HCT116 (cell line): ENCODE data around the gene TNRC6B. TPM values are rescaled to one million over a fixed set of nuclear protein-coding genes. Genes with fewer than 3 reads are reported as not detected.

Experiments used
- ATAC-seq: fragments of 200-7000 bp; cut with Tn5 transposase; 2 replicates; pipeline ENCODE4 v1.9.1; 2020; ENCODE audit warnings: mild to moderate bottlenecking, moderate library complexity
- BruUV-seq: library from RNA; stranded (reverse); fragments of 400-500 nt; replicated peaks from 2 replicates; lab custom pipeline; 2021; lab: Mats Ljungman, UMichigan
- CTCF ChIA-PET: fragments of 300-600 bp; sonication (Branson Sonifier 250); formaldehyde crosslinking; loops from one replicate; lab custom pipeline; 2021; ENCODE audit warnings: antibody characterized with exemption; lab: Charles Lee
- POLR2A ChIA-PET: fragments of 300-600, 350-600 bp; sonication (Branson Sonifier 250); formaldehyde crosslinking; loops from one replicate; lab custom pipeline; 2021; ENCODE audit warnings: antibody characterized with exemption; lab: Charles Lee
- RAD21 ChIA-PET, 2 experiments: fragments of 300-600 bp; sonication (Branson Sonifier 250); formaldehyde crosslinking; loops; one replicate each; lab custom pipeline; 2023; ENCODE audit warnings: low total read pairs in 2 of 2; ENCODE audit not compliant: uncharacterized antibody in 2 of 2, unreplicated experiment in 2 of 2, low non-redundant PET in 1 of 2; lab: Charles Lee
- DNase-seq: peaks from one replicate; pipeline ENCODE4 v3.0.0-alpha.2; 2010; ENCODE audit warnings: low read depth, low spot score
- H2AFZ ChIP-seq: fragments of 200-600 bp; shearing (Covaris generic), sonication (generic); 2 replicates; pipeline ENCODE4 v1.6.1; 2017; ENCODE audit warnings: low read depth, mixed run types, mixed read lengths, antibody characterized with exemption, low read length; ENCODE audit not compliant: poor library complexity, severe bottlenecking
- H3K27ac ChIP-seq: 2 replicates; pipeline ENCODE4 v1.5.1; 2012; ENCODE audit warnings: low read depth, low read length
- H3K27me3 ChIP-seq: fragments of 200-600 bp; sonication (generic); 2 replicates; pipeline ENCODE4 v1.6.1; 2016; ENCODE audit warnings: mixed run types, low read length, mixed read lengths; ENCODE audit not compliant: insufficient read depth
- H3K36me3 ChIP-seq, 2 experiments: fragments of 200-500 bp in 1 of 2; fragments of 200-600 bp in 1 of 2; sonication (Bioruptor generic) in 1 of 2; sonication (generic) in 1 of 2; 2 replicates each; pipeline versions ENCODE4 v1.5.1 to v1.6.1; 2014 to 2016; ENCODE audit warnings: low read length in 2 of 2, inconsistent platforms in 1 of 2, mixed read lengths in 1 of 2, mixed run types in 1 of 2; ENCODE audit not compliant: insufficient read depth in 2 of 2, control insufficient read depth in 1 of 2
- H3K4me1 ChIP-seq, 2 experiments: fragments of 200-600 bp in 1 of 2; sonication (generic) in 1 of 2; 2 replicates each; pipeline versions ENCODE4 v1.5.1 to v1.6.1; 2012 to 2017; ENCODE audit warnings: low read length in 2 of 2, inconsistent platforms in 1 of 2, mild to moderate bottlenecking in 1 of 2, mixed read lengths in 1 of 2, mixed run types in 1 of 2, moderate library complexity in 1 of 2; ENCODE audit not compliant: insufficient read depth in 2 of 2, control insufficient read depth in 1 of 2
- H3K4me2 ChIP-seq: fragments of 200-600 bp; sonication (generic); 2 replicates; pipeline ENCODE4 v1.6.1; 2017; ENCODE audit warnings: mixed run types, low read length, mixed read lengths
- H3K4me3 ChIP-seq, 2 experiments: fragments of 200-600 bp in 1 of 2; sonication (generic) in 1 of 2; replicated peaks in 1 of 2; 2 replicates each; pipeline ENCODE4 v1.5.1; 2011 to 2016; ENCODE audit warnings: low read length in 2 of 2, control low read depth in 1 of 2, low read depth in 1 of 2, mild to moderate bottlenecking in 1 of 2, mixed read lengths in 1 of 2, mixed run types in 1 of 2
- H3K79me2 ChIP-seq: fragments of 200-600 bp; sonication (generic); 2 replicates; pipeline ENCODE4 v1.6.1; 2017; ENCODE audit warnings: mild to moderate bottlenecking, mixed run types, low read length, moderate library complexity, mixed read lengths; ENCODE audit not compliant: insufficient read depth
- H3K9ac ChIP-seq: fragments of 200-600 bp; sonication (generic); 2 replicates; pipeline ENCODE4 v1.6.1; 2016; ENCODE audit warnings: low read length, mixed read lengths
- H3K9me2 ChIP-seq: fragments of 200-600 bp; sonication (generic), shearing (Covaris generic); 2 replicates; pipeline ENCODE4 v1.6.1; 2017; ENCODE audit warnings: mixed run types, mild to moderate bottlenecking, moderate library complexity; ENCODE audit not compliant: insufficient read depth
- H3K9me3 ChIP-seq, 2 experiments: fragments of 200-500 bp in 1 of 2; fragments of 200-600 bp in 1 of 2; sonication (Bioruptor generic) in 1 of 2; sonication (generic) in 1 of 2; 2 replicates each; pipeline ENCODE4 v1.6.1; 2014 to 2017; ENCODE audit warnings: low read length in 2 of 2, mixed read lengths in 2 of 2, inconsistent platforms in 1 of 2, low read depth in 1 of 2, mild to moderate bottlenecking in 1 of 2, mixed run types in 1 of 2, moderate library complexity in 1 of 2; ENCODE audit not compliant: control insufficient read depth in 1 of 2, insufficient read depth in 1 of 2
- H4K20me1 ChIP-seq: fragments of 200-600 bp; sonication (generic), shearing (Covaris generic); 2 replicates; pipeline ENCODE4 v1.6.1; 2017; ENCODE audit warnings: mixed run types, mild to moderate bottlenecking, moderate library complexity; ENCODE audit not compliant: insufficient read depth
- CBX3 ChIP-seq: IDR thresholded peaks from 2 replicates; pipeline ENCODE4 v1.6.1; 2012; ENCODE audit warnings: low read depth
- CEBPB ChIP-seq: IDR thresholded peaks from 2 replicates; pipeline ENCODE4 v1.6.1; 2012; ENCODE audit warnings: low read depth
- EGR1 ChIP-seq: IDR thresholded peaks from 2 replicates; pipeline ENCODE4 v1.6.1; 2012; ENCODE audit warnings: low read depth
- EZH2 ChIP-seq: fragments of 200-600 bp; sonication (generic); IDR thresholded peaks from 2 replicates; pipeline ENCODE4 v1.6.1; 2017; ENCODE audit warnings: antibody characterized with exemption, mixed run types
- EZH2phosphoT487 ChIP-seq: fragments of 200-600 bp; IDR thresholded peaks from 2 replicates; pipeline ENCODE4 v1.6.1; 2018; ENCODE audit warnings: antibody characterized with exemption, borderline replicate concordance
- FOSL1 ChIP-seq: IDR thresholded peaks from 2 replicates; pipeline ENCODE4 v1.6.1; 2012; ENCODE audit warnings: low read depth
- JUND ChIP-seq: IDR thresholded peaks from 2 replicates; pipeline ENCODE4 v1.6.1; 2012
- POLR2A ChIP-seq: IDR thresholded peaks from 2 replicates; pipeline ENCODE4 v1.7.0; 2011; ENCODE audit warnings: borderline replicate concordance; ENCODE audit not compliant: insufficient read depth, insufficient read length; ENCODE audit errors: extremely low read depth
- RAD21 ChIP-seq: IDR thresholded peaks from 2 replicates; pipeline ENCODE4 v1.6.1; 2012; ENCODE audit warnings: low read depth, mild to moderate bottlenecking
- SIN3A ChIP-seq: IDR thresholded peaks from 2 replicates; pipeline ENCODE4 v1.6.1; 2012; ENCODE audit warnings: low read depth
- SP1 ChIP-seq: IDR thresholded peaks from 2 replicates; pipeline ENCODE4 v1.6.1; 2012; ENCODE audit warnings: low read depth
- SRF ChIP-seq: IDR thresholded peaks from 2 replicates; pipeline ENCODE4 v1.6.1; 2012; ENCODE audit warnings: low read depth
- TCF7L2 ChIP-seq: IDR thresholded peaks from 2 replicates; pipeline ENCODE4 v1.7.0; 2011; ENCODE audit warnings: borderline replicate concordance, inconsistent platforms; ENCODE audit not compliant: insufficient read depth, insufficient read length; ENCODE audit errors: extremely low read depth
- YY1 ChIP-seq: IDR thresholded peaks from 2 replicates; pipeline ENCODE4 v1.6.1; 2011; ENCODE audit warnings: low read length, low read depth, moderate library complexity, mild to moderate bottlenecking; ENCODE audit not compliant: insufficient replicate concordance; ENCODE audit errors: extremely low read depth
- intact Hi-C: fragments of 100-400 bp; cut with micrococcal nuclease; formaldehyde crosslinking; loops from 2 replicates; pipeline ENCODE4 v1.10.0; 2022
- total RNA-seq: library from RNA; stranded (reverse); gene quantifications from one replicate; pipeline ENCODE4 v1.2.1, GENCODE V29; 2021; ENCODE audit not compliant: unreplicated experiment
- TF ChIP-seq, protein P1 (sequence below), 3 experiments: fragments of 200-600 bp in 1 of 3; sonication (generic) in 1 of 3; IDR thresholded peaks in 2 of 3; conservative IDR thresholded peaks in 1 of 3; 2 replicates each; pipeline ENCODE4 v1.5.1; 2012 to 2017; ENCODE audit warnings: low read depth in 2 of 3, low read length in 2 of 3, antibody characterized with exemption in 1 of 3, borderline replicate concordance in 1 of 3, control low read depth in 1 of 3, mild to moderate bottlenecking in 1 of 3, mixed read lengths in 1 of 3, mixed run types in 1 of 3, moderate library complexity in 1 of 3; ENCODE audit not compliant: insufficient read depth in 1 of 3
- TF ChIP-seq, protein P2 (sequence below): IDR thresholded peaks from 2 replicates; pipeline ENCODE4 v1.6.1; 2012; ENCODE audit warnings: low read depth
- TF ChIP-seq, protein P3 (sequence below): IDR thresholded peaks from 2 replicates; pipeline ENCODE4 v1.6.1; 2011; ENCODE audit warnings: mild to moderate bottlenecking, low read length, moderate library complexity; ENCODE audit not compliant: insufficient replicate concordance; ENCODE audit errors: extremely low read depth
- TF ChIP-seq, protein P4 (sequence below): IDR thresholded peaks from 2 replicates; pipeline ENCODE4 v1.6.1; 2012

Gene TNRC6B
- total RNA-seq, 1 experiment from 2014 or later: 29.8 TPM

DNA sequence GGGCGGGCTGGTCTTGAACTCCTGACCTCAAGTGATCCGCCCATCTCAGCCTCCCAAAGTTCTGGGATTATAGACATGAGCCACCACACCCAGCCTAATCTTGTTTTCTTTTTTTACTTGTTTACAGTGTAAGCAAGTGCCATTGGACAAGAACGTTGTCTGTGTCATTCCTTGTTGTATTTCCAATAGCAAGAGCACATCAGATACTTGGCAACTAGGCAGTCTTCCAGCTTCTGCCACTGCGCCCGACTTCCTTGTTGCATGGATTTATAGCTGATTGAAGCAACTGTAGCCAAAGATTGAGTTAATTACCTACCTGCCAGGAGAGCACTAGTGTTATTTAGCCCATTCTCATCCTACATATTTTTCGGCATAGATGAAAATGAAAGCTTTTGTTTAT lies 189.6 kb downstream of the TNRC6B start:
- CTCF ChIA-PET: no interaction called here
- Histone ChIP-seq H3K27me3 (no peaks in the 10 kb centered on the region), H3K9me3 (no peaks in the 10 kb centered on the region), H2AFZ (no peak overlapping the region), H3K27ac (no peak overlapping the region), H4K20me1 (no peaks in the 10 kb centered on the region), H3K9me2 (no peaks in the 10 kb centered on the region), H3K4me1 (peaks cover 3 to 9% of the 10 kb centered on the region in 2 experiments; a peak in 2 of 4 replicates), H3K79me2 (peaks cover 8% of the 10 kb centered on the region), H3K4me2 (no peak overlapping the region), H3K36me3 (peaks cover 38 to 47% of the 10 kb centered on the region in 2 experiments)
- POLR2A ChIA-PET: no interaction called here
- no peak for DNase-seq
- no peak for ATAC-seq
- RAD21 ChIA-PET: no interaction called here
- TF ChIP-seq, protein P1, sequence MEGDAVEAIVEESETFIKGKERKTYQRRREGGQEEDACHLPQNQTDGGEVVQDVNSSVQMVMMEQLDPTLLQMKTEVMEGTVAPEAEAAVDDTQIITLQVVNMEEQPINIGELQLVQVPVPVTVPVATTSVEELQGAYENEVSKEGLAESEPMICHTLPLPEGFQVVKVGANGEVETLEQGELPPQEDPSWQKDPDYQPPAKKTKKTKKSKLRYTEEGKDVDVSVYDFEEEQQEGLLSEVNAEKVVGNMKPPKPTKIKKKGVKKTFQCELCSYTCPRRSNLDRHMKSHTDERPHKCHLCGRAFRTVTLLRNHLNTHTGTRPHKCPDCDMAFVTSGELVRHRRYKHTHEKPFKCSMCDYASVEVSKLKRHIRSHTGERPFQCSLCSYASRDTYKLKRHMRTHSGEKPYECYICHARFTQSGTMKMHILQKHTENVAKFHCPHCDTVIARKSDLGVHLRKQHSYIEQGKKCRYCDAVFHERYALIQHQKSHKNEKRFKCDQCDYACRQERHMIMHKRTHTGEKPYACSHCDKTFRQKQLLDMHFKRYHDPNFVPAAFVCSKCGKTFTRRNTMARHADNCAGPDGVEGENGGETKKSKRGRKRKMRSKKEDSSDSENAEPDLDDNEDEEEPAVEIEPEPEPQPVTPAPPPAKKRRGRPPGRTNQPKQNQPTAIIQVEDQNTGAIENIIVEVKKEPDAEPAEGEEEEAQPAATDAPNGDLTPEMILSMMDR (IDR thresholded peaks at IDR 0.05 in 2 of 3, conservative IDR thresholded peaks at IDR 0.05 in 1 of 3; ENCODE audit: borderline replicate concordance in 1 of 3, insufficient read depth in 1 of 3, low read depth in 2 of 3, low read length in 2 of 3): no peak
- TF ChIP-seq RAD21 (no peak), CEBPB (no peak), EZH2 (no peak), SIN3A (no peak), POLR2A (no peak), SP1 (no peak), TCF7L2 (no peak), CBX3 (no peak), SRF (no peak), EGR1 (no peak), YY1 (no peak), JUND (no peak), EZH2phosphoT487 (no peak), FOSL1 (no peak)
- TF ChIP-seq, protein P2, sequence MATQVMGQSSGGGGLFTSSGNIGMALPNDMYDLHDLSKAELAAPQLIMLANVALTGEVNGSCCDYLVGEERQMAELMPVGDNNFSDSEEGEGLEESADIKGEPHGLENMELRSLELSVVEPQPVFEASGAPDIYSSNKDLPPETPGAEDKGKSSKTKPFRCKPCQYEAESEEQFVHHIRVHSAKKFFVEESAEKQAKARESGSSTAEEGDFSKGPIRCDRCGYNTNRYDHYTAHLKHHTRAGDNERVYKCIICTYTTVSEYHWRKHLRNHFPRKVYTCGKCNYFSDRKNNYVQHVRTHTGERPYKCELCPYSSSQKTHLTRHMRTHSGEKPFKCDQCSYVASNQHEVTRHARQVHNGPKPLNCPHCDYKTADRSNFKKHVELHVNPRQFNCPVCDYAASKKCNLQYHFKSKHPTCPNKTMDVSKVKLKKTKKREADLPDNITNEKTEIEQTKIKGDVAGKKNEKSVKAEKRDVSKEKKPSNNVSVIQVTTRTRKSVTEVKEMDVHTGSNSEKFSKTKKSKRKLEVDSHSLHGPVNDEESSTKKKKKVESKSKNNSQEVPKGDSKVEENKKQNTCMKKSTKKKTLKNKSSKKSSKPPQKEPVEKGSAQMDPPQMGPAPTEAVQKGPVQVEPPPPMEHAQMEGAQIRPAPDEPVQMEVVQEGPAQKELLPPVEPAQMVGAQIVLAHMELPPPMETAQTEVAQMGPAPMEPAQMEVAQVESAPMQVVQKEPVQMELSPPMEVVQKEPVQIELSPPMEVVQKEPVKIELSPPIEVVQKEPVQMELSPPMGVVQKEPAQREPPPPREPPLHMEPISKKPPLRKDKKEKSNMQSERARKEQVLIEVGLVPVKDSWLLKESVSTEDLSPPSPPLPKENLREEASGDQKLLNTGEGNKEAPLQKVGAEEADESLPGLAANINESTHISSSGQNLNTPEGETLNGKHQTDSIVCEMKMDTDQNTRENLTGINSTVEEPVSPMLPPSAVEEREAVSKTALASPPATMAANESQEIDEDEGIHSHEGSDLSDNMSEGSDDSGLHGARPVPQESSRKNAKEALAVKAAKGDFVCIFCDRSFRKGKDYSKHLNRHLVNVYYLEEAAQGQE: no peak
- TF ChIP-seq, protein P3, sequence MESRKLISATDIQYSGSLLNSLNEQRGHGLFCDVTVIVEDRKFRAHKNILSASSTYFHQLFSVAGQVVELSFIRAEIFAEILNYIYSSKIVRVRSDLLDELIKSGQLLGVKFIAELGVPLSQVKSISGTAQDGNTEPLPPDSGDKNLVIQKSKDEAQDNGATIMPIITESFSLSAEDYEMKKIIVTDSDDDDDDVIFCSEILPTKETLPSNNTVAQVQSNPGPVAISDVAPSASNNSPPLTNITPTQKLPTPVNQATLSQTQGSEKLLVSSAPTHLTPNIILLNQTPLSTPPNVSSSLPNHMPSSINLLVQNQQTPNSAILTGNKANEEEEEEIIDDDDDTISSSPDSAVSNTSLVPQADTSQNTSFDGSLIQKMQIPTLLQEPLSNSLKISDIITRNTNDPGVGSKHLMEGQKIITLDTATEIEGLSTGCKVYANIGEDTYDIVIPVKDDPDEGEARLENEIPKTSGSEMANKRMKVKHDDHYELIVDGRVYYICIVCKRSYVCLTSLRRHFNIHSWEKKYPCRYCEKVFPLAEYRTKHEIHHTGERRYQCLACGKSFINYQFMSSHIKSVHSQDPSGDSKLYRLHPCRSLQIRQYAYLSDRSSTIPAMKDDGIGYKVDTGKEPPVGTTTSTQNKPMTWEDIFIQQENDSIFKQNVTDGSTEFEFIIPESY: no peak
- TF ChIP-seq, protein P4, sequence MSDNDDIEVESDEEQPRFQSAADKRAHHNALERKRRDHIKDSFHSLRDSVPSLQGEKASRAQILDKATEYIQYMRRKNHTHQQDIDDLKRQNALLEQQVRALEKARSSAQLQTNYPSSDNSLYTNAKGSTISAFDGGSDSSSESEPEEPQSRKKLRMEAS: no peak
- TF ChIP-seq, all 23 proteins: peak for 0
- H3K9ac ChIP-seq: no peak overlapping the region
- intact Hi-C loops: no loop called here
- no TSS peak for BruUV-seq
- no peak overlapping the region for H3K4me3 ChIP-seq
